ENCODE results near the gene PGLYRP1.

- TF ChIP-seq ZC3H10 (CRISPR knock-in tag; IDR thresholded peaks at IDR 0.05), result no peak
- no peak for TF ChIP-seq TCF4 (CRISPR knock-in tag; IDR thresholded peaks at IDR 0.05; ENCODE audit: borderline replicate concordance)
- no peak for TF ChIP-seq PATZ1 (CRISPR knock-in tag; IDR thresholded peaks at IDR 0.05; ENCODE audit: borderline replicate concordance)
- no peak for TF ChIP-seq ZFP30 (CRISPR knock-in tag; IDR thresholded peaks at IDR 0.05)
Observed at GRCh38 chr19:46069806-46070341, 47.0 kb upstream of the PGLYRP1 start.
